ENCODE measurements around the gene BAHCC1.

DNA sequence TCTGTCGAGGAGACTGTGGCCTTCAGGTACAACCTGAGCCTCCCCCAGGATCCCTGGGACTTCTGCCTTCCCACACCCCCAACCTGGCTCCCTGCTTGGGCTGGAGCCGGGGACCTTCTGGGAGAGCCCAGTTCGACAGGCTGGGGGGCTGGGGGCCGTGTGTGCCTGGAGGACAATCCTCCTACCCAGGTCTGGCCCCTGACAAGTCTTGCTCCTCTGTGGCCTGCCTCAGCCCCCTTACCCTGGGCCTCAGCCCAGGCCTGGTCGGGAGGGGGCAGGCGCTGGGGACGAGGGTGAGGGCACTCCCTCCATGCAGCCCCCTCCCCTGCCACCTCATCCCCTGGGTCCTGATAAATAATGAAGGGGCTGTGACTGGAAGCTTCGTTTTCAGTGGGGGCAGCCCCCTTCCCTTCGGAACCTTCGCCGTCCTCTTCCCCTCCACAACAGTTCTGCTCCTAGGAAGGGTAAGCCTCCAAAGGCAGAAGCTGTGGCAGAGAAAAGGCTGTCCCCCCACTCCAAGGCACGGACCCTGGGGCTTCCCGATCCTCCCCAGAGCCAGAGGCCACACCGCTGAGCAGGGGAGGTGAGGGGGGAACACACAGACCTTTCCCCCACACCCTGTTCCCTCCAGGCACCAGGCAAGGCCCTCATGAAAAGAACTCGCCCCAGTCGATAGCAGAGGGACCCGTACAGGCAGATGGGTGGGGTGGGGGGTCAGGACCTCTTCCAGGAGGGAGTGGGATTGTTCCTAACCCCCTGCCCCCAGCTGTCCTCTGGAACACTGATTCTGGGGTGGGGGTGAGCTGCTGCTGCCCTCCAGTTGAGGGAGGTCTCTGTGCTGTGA is 5.0 kb upstream of the BAHCC1 start:
- TF ChIP-seq ZNF219 (CRISPR knock-in tag; IDR thresholded peaks at IDR 0.05; ENCODE audit: borderline replicate concordance) (no peak), CBFB (CRISPR knock-in tag; IDR thresholded peaks at IDR 0.05; ENCODE audit: low read depth) (no peak)
